ENCODE results near the gene STT3B.

- TF ChIP-seq XBP1 (CRISPR knock-in tag; IDR thresholded peaks at IDR 0.05) (no peak), ZBTB7A (CRISPR knock-in tag; IDR thresholded peaks at IDR 0.05) (no peak), ZNF24 (IDR thresholded peaks at IDR 0.05) (no peak), FOSL2 (CRISPR knock-in tag; IDR thresholded peaks at IDR 0.05) (no peak), POLR2A (IDR thresholded peaks at IDR 0.05; ENCODE audit: insufficient read depth in 1 of 2, low read depth in 2 of 2, low read length in 2 of 2) (no peak), CHD4 (IDR thresholded peaks at IDR 0.05; ENCODE audit: borderline replicate concordance, low read length) (no peak), ZNF567 (CRISPR knock-in tag; IDR thresholded peaks at IDR 0.05; ENCODE audit: borderline replicate concordance) (no peak), KLF9 (CRISPR knock-in tag; IDR thresholded peaks at IDR 0.05; ENCODE audit: low read depth) (no peak), RAD51 (IDR thresholded peaks at IDR 0.05; ENCODE audit: borderline replicate concordance) (no peak)
These were observed 128.6 kb downstream of the STT3B start for GRCh38 chr3:31661286-31661685.
